HepG2 (cell line): Measurements from ENCODE around the gene CCDC34. TPM values are rescaled to one million over a fixed set of nuclear protein-coding genes. Genes with fewer than 3 reads are reported as not detected.

ENCODE experiments used
- AGO2 ChIP-seq: fragments of 200-400 bp; formaldehyde crosslinking; optimal IDR thresholded peaks from 2 replicates; pipeline ENCODE3; 2017; ENCODE audit warnings: mild to moderate bottlenecking, low read depth, low read length, moderate library complexity
- DMAP1 ChIP-seq: IDR thresholded peaks from 2 replicates; pipeline ENCODE4 v1.6.1; 2016
- FOXK1 ChIP-seq: sonication (generic); formaldehyde crosslinking; IDR thresholded peaks from 2 replicates; pipeline ENCODE4 v1.4.0; 2020; ENCODE audit warnings: low read depth, missing genetic modification reagents, borderline replicate concordance
- HHEX ChIP-seq: IDR thresholded peaks from 2 replicates; pipeline ENCODE4 v1.6.1; 2016; ENCODE audit warnings: control low read depth
- MYC ChIP-seq: sonication (generic); formaldehyde crosslinking; IDR thresholded peaks from 2 replicates; pipeline ENCODE4 v1.9.0; 2021; ENCODE audit warnings: missing genetic modification reagents, borderline replicate concordance
- NR2F6 ChIP-seq, 2 experiments: IDR thresholded peaks; 2 replicates each; pipeline ENCODE4 v1.6.1; 2016; ENCODE audit warnings: antibody characterized with exemption in 1 of 2, mild to moderate bottlenecking in 1 of 2
- PAXIP1 ChIP-seq: sonication (generic); formaldehyde crosslinking; conservative IDR thresholded peaks from 2 replicates; pipeline ENCODE4 v1.4.0; 2020; ENCODE audit warnings: mild to moderate bottlenecking, missing genetic modification reagents, moderate library complexity
- RARA ChIP-seq: IDR thresholded peaks from 2 replicates; pipeline ENCODE4 v1.6.1; 2016; ENCODE audit warnings: missing genetic modification reagents, missing compliant biosample characterization
- SNAPC5 ChIP-seq: sonication (generic); formaldehyde crosslinking; IDR thresholded peaks from 2 replicates; pipeline ENCODE4 v1.8.1; 2023; ENCODE audit warnings: mild to moderate bottlenecking, missing genetic modification reagents, borderline replicate concordance
- SOX13 ChIP-seq, 3 experiments: fragments of 450-650 bp in 1 of 3; sonication (generic) in 1 of 3; formaldehyde crosslinking in 1 of 3; IDR thresholded peaks in 2 of 3; conservative IDR thresholded peaks in 1 of 3; 2 replicates each; pipeline versions ENCODE4 v1.5.0 to v1.6.1; 2016 to 2020; ENCODE audit warnings: antibody characterized with exemption in 1 of 3, mild to moderate bottlenecking in 1 of 3, missing compliant biosample characterization in 1 of 3, missing genetic modification reagents in 1 of 3, moderate library complexity in 1 of 3
- XRCC5 ChIP-seq: fragments of 200-400 bp; formaldehyde crosslinking; optimal IDR thresholded peaks from 2 replicates; pipeline ENCODE3; 2017; ENCODE audit warnings: mild to moderate bottlenecking, low read length
- ZBTB37 ChIP-seq: sonication (generic); formaldehyde crosslinking; IDR thresholded peaks from 2 replicates; pipeline ENCODE4 v1.4.0; 2020; ENCODE audit warnings: mild to moderate bottlenecking, missing genetic modification reagents
- ZNF12 ChIP-seq: sonication (generic); formaldehyde crosslinking; IDR thresholded peaks from 2 replicates; pipeline ENCODE4 v1.5.0; 2020; ENCODE audit warnings: missing genetic modification reagents
- ZNF772 ChIP-seq: sonication (generic); formaldehyde crosslinking; IDR thresholded peaks from 2 replicates; pipeline ENCODE4 v1.5.0; 2020; ENCODE audit warnings: mild to moderate bottlenecking, missing genetic modification reagents
- ZNF879 ChIP-seq: sonication (generic); formaldehyde crosslinking; IDR thresholded peaks from 2 replicates; pipeline ENCODE4 v1.8.1; 2023; ENCODE audit warnings: missing genetic modification reagents
- polyA plus RNA-seq, 8 experiments: library from polyadenylated mRNA; depleted of rRNA in 3 of 8; stranded (reverse) in 7 of 8; unstranded in 1 of 8; fragments of >200 nt; fragmentation: Illumina TruSeq in 4 of 8; extraction: Trizol in 4 of 8; gene quantifications; 2 replicates each; pipeline versions ENCODE4 v1.2.1 to v1.2.3, GENCODE V29; 2011 to 2016; ENCODE audit warnings: low read depth in 4 of 8, missing spikeins in 1 of 8, mixed read lengths in 1 of 8; ENCODE audit not compliant: insufficient read depth in 1 of 8
- total RNA-seq, 5 experiments: library from RNA; depleted of rRNA; stranded (reverse); fragments of >200 nt; fragmentation: Illumina TruSeq; extraction: Trizol; gene quantifications; 2 replicates each; pipeline ENCODE4 v1.2.3, GENCODE V29; 2016; ENCODE audit warnings: low read depth in 1 of 5
- TF ChIP-seq, protein P1 (sequence below), 2 experiments: sonication (generic) in 1 of 2; formaldehyde crosslinking in 1 of 2; IDR thresholded peaks; 2 replicates each; pipeline versions ENCODE4 v1.5.1 to v1.6.1; 2011 to 2020; ENCODE audit warnings: borderline replicate concordance in 1 of 2, low read depth in 1 of 2, low read length in 1 of 2, mild to moderate bottlenecking in 1 of 2, missing genetic modification reagents in 1 of 2, moderate library complexity in 1 of 2
- TF ChIP-seq, protein P2 (sequence below): IDR thresholded peaks from 2 replicates; pipeline ENCODE4 v1.6.1; 2012; ENCODE audit warnings: low read depth, low read length, improper control_type of control experiment
- TF ChIP-seq, protein P3 (sequence below): sonication (generic); formaldehyde crosslinking; IDR thresholded peaks from 2 replicates; pipeline ENCODE4 v1.5.0; 2020; ENCODE audit warnings: missing genetic modification reagents
- TF ChIP-seq, protein P4 (sequence below): sonication (generic); formaldehyde crosslinking; IDR thresholded peaks from 2 replicates; pipeline ENCODE4 v1.4.0; 2020; ENCODE audit warnings: mild to moderate bottlenecking, missing genetic modification reagents

The CCDC34 gene
- total and polyA plus RNA-seq, 2 of the 13 experiments (the other 11 are each of a cell fraction or from before 2014, with no cell fraction given) = 7.6 to 34.3 TPM

- TF ChIP-seq, protein P1, sequence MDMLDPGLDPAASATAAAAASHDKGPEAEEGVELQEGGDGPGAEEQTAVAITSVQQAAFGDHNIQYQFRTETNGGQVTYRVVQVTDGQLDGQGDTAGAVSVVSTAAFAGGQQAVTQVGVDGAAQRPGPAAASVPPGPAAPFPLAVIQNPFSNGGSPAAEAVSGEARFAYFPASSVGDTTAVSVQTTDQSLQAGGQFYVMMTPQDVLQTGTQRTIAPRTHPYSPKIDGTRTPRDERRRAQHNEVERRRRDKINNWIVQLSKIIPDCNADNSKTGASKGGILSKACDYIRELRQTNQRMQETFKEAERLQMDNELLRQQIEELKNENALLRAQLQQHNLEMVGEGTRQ (IDR thresholded peaks at IDR 0.05; ENCODE audit: low read depth, low read length) = peak; percentile 39; the same call in 1 of the 2 replicates
- TF ChIP-seq, protein P1 (CRISPR knock-in tag; IDR thresholded peaks at IDR 0.05; ENCODE audit: borderline replicate concordance) = peak; percentile 64; the same call in 1 of the 2 replicates
- TF ChIP-seq, protein P2, sequence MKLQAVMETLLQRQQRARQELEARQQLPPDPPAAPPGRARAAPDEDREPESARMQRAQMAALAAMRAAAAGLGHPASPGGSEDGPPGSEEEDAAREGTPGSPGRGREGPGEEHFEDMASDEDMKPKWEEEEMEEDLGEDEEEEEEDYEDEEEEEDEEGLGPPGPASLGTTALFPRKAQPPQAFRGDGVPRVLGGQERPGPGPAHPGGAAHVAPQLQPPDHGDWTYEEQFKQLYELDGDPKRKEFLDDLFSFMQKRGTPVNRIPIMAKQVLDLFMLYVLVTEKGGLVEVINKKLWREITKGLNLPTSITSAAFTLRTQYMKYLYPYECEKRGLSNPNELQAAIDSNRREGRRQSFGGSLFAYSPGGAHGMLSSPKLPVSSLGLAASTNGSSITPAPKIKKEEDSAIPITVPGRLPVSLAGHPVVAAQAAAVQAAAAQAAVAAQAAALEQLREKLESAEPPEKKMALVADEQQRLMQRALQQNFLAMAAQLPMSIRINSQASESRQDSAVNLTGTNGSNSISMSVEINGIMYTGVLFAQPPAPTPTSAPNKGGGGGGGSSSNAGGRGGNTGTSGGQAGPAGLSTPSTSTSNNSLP = no peak
- TF ChIP-seq, protein P3, sequence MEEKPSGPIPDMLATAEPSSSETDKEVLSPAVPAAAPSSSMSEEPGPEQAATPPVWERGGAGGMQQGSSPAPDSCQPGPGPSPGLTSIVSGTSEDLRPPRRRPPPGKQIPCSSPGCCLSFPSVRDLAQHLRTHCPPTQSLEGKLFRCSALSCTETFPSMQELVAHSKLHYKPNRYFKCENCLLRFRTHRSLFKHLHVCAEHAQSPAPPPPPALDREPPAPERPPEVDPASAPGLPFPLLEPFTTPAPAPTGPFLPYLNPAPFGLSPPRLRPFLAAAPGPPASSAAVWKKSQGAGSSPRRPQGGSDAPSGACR (CRISPR knock-in tag) = no peak
- TF ChIP-seq MYC (CRISPR knock-in tag) (no peak), ZBTB37 (no peak), SNAPC5 (CRISPR knock-in tag) (no peak), ZNF879 (CRISPR knock-in tag) (no peak), FOXK1 (CRISPR knock-in tag) (no peak), AGO2 (no peak), SOX13 (IDR thresholded peaks at IDR 0.05) (no peak), SOX13 (CRISPR knock-in tag; conservative IDR thresholded peaks at IDR 0.05 in 1 of 2, IDR thresholded peaks at IDR 0.05 in 1 of 2) (peak in 1 of 2 experiments; percentile 79; a peak in 2 of 4 replicates), DMAP1 (CRISPR knock-in tag) (no peak), ZNF772 (CRISPR knock-in tag) (no peak), ZNF12 (no peak), XRCC5 (no peak), PAXIP1 (CRISPR knock-in tag) (0 out of 2 replicates have a peak, but pooled peaks have one; percentile 28), NR2F6 (IDR thresholded peaks at IDR 0.05) (no peak; the same call in 1 of the 2 replicates), NR2F6 (CRISPR knock-in tag; IDR thresholded peaks at IDR 0.05) (0 out of 2 replicates have a peak, but pooled peaks have one; percentile 44), HHEX (CRISPR knock-in tag) (no peak), RARA (peak; percentile 42)
- TF ChIP-seq, protein P4, sequence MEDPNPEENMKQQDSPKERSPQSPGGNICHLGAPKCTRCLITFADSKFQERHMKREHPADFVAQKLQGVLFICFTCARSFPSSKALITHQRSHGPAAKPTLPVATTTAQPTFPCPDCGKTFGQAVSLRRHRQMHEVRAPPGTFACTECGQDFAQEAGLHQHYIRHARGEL (CRISPR knock-in tag) = no peak
Measured at GRCh38 chr11:27303903-27304302, 59.1 kb downstream of the CCDC34 start (continued).
